22Rv1 (cell line): ENCODE data around the gene LCA5L.
"Not testable (repeated sequence)": the region's sequence is repeated elsewhere in the genome, so short reads cannot be mapped to it uniquely, and the experiment has no call there.

Experiments
- H3K27ac ChIP-seq: fragments of 450-650 bp; 2 replicates; pipeline ENCODE4 v1.5.1; 2017
- ZFX ChIP-seq: fragments of 450-650 bp; IDR thresholded peaks from 2 replicates; pipeline ENCODE4 v1.6.1; 2017; ENCODE audit warnings: antibody characterized with exemption, borderline replicate concordance
- TF ChIP-seq, protein P1 (sequence below): fragments of 450-650 bp; IDR thresholded peaks from 2 replicates; pipeline ENCODE4 v1.5.1; 2017; ENCODE audit warnings: mild to moderate bottlenecking

LCA5L gene

DNA sequence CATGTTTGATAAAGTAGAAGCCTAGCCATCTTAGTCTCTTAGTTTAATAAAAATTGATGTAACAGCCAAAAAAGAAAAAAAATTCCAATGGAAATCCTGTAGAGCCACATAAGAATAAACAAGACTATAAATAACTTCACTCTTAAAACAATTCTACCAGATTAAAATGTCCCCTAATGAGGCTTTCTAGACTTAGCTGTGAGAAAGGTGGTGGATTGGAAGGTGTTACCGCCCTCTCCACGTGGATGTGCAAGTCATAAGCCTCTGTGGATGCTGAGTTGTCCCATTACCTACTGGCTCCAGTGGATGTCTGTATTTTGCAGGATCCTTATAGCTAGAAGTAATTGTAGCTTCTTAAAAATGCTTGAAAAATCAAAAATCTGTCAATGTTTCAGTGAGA, 14.6 kb downstream of the LCA5L start:
- no peak overlapping the region for H3K27ac ChIP-seq
- TF ChIP-seq ZFX: no peak
- TF ChIP-seq, protein P1, sequence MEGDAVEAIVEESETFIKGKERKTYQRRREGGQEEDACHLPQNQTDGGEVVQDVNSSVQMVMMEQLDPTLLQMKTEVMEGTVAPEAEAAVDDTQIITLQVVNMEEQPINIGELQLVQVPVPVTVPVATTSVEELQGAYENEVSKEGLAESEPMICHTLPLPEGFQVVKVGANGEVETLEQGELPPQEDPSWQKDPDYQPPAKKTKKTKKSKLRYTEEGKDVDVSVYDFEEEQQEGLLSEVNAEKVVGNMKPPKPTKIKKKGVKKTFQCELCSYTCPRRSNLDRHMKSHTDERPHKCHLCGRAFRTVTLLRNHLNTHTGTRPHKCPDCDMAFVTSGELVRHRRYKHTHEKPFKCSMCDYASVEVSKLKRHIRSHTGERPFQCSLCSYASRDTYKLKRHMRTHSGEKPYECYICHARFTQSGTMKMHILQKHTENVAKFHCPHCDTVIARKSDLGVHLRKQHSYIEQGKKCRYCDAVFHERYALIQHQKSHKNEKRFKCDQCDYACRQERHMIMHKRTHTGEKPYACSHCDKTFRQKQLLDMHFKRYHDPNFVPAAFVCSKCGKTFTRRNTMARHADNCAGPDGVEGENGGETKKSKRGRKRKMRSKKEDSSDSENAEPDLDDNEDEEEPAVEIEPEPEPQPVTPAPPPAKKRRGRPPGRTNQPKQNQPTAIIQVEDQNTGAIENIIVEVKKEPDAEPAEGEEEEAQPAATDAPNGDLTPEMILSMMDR: no peak

DNA sequence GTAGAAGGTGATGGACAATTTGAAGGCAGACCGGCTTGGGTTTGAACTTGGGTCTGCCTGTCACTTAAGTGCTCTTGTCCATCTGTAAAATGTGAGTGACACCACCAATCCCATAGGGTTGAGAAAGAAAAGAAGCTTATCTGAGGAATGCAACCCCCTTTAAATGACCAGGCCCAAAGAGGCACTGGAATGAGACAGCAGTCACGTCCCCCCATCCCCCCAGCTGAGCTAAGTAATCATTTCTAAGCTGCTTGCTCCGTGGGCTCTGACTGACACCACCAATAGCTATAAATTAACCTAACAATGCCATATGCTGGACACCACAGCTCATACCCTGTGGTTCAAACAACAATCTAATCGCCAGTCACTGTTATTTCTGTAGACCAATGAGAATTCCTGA, 15.1 kb downstream of the LCA5L start:
- no peak for TF ChIP-seq ZFX
- TF ChIP-seq, protein P1: no peak
- no peak overlapping the region for H3K27ac ChIP-seq

DNA sequence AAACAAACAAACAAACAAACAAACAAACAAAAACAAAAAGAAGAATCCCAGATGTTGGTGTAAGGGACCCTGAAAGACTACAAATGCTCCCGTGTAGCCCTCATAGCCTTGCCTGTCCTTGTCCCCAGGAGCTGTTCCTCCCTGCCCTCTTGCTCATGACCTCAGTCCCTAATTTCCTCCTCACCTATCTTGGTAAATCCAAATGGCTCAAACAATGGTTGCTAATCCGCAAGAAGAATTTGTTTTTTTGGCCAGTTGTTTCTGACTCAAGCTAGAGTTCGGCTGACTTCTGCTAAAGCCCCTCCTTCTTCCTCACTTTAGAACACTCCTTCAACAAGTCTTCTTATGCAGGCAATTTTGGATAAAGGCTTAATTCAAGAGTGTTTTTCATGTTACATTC, 15.6 kb downstream of the LCA5L start:
- no peak overlapping the region for H3K27ac ChIP-seq
- TF ChIP-seq, protein P1: no peak
- TF ChIP-seq ZFX: no peak

DNA sequence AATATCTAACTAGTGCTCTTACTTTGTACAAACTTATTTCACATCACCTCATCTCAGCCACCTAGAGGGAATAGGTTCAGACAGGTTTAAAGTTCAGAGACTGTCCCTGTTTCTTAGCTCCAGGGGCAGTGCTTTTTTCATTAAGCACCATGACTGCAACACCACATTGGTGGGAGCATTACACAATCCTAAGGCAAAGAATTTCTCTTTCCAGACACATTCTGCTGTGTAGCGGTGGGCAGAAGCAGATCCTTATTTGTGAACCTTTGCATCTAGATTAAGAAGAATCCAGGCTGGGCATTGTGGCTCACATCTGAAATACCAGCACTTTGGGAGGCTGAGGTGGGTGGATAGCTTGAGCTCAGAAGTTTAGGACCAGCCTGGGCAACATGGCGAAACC, 16.1 kb downstream of the LCA5L start:
- H3K27ac ChIP-seq: no peak overlapping the region
- TF ChIP-seq, protein P1: no peak
- TF ChIP-seq ZFX: no peak

DNA sequence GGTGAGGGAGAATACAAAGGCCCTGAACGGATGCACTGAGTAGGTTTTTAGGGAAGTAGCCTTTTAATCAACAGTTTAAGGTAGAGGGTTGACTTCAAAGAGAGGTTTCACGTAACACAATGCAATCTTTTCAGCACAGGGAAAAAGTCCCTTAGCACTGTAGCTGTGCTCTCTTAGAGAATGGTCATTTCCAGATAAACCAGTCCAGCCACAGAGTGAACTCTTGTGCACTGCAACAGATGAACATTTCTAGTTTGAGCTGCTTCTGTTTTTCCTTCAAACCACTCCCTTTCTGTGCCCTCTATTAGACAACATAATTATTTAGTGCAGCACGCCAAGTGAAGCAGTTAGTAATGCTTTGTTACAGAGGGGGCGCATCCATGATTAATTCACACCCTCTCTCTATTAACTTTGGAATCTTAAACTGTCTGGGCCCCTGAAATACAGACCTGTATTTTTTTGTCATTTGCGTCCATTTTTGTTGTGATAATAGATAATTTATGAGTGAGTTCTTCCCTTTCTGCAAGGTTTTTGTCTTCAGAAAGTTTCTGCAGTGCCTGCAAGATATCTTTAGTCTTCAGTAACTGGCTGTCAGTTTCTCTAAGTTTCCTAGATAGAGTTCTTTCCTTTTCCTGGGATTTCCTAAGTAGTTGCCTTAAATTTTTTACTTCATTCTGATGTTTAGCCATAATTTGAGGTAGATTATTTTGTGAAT, 22.9 kb downstream of the LCA5L start:
- no peak for TF ChIP-seq ZFX
- TF ChIP-seq, protein P1: no peak
- no peak overlapping the region for H3K27ac ChIP-seq

DNA sequence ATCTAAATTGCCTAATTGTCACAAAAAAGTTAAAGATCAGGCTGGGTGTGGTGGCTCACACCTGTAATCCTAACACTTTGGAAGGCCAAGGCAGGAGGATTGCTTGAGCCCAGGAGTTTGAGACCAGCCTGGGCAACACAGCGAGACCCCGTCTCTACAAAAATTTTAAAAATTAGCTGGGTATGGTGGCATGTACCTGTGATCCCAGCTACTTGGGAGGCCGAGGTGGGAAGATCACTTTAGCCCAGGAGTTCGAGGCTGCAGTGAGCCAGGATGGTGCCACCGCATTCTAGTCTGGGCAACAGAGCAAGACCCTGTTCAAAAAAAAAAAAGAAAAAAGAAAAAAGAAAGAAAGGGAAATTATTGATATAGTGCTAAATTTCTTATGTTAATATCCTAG, 26.4 kb downstream of the LCA5L start:
- not testable (repeated sequence) for H3K27ac ChIP-seq

DNA sequence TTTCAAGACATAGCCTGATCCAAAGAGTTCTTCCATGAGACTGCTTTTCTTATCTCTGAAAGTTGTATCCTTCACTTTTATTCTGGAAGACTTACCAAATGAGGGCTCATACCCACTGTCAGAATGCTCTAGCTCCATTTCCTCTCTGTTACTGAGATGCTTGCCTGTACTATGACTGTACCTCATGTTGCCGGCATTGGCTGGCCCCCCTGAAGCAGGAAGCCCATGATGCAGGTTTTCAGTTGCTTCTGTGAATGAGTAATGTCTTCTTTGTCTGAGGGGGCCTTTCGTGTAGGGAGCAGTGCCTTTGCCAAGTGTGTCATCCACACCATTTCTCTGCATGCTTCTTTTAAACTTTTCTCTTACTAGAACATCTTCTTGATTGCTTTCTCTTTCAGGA, 39.5 kb downstream of the LCA5L start:
- no peak for TF ChIP-seq ZFX
- no peak overlapping the region for H3K27ac ChIP-seq

DNA sequence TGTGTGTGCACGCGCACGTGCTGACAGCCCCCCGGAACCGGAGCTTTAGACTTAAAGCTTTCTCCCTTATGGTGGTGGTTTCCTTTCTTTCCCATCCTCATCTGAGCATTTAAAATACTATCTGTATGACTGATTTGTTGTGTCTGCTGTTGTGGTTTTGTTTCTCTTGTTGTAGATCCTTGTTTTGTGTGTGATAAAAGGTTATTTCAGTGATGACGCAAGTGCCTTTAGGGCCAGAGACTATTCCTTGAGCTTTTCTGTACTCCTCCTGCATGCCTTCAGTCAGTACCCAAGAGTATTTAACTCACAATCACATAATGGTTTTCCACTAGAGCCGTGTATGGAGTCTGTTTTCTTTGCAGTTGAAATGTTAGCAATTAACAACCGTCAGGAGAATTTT, 45.4 kb downstream of the LCA5L start:
- H3K27ac ChIP-seq: no peak overlapping the region
- no peak for TF ChIP-seq ZFX
- TF ChIP-seq, protein P1: no peak
